Adrenal gland (tissue), 12 donors: ENCODE measurements around the gene CDC25B. TPM values are rescaled to one million over a fixed set of nuclear protein-coding genes. Genes with fewer than 3 reads are reported as not detected.

Experiments used
- DNase-seq, 7 donors: peaks; one replicate each; pipeline ENCODE4 v3.0.0-alpha.2; 2019 to 2020
- H3K27ac ChIP-seq, 5 donors: fragments of 200-600 bp; sonication (generic) in 4 of 5; 1 replicate in 3 of 5; 2 replicates in 2 of 5; pipeline versions ENCODE4 v1.5.1 to v1.8.0; 2016 to 2020; ENCODE audit warnings: mild to moderate bottlenecking in 1 of 5
- H3K27me3 ChIP-seq: fragments of 200-600 bp; 2 replicates; pipeline ENCODE4 v1.8.0; 2021
- H3K36me3 ChIP-seq, 2 donors: fragments of 200-600 bp; replicated peaks in 1 of 2; 1 replicate in 1 of 2; 2 replicates in 1 of 2; pipeline versions ENCODE4 v1.5.1 to v1.8.0; 2018 to 2022
- H3K4me1 ChIP-seq, 2 donors: fragments of 200-600 bp; replicated peaks in 1 of 2; 1 replicate in 1 of 2; 2 replicates in 1 of 2; pipeline versions ENCODE4 v1.5.1 to v1.8.0; 2018 to 2021
- H3K4me3 ChIP-seq, 4 donors: fragments of 200-600 bp; sonication (generic) in 3 of 4; one replicate each; pipeline ENCODE4 v1.5.1; 2016 to 2018
- H3K9me3 ChIP-seq, 3 donors: fragments of 200-600 bp; sonication (generic) in 1 of 3; replicated peaks in 1 of 3; 1 replicate in 2 of 3; 2 replicates in 1 of 3; pipeline versions ENCODE4 v1.5.1 to v1.8.0; 2016 to 2021
- POLR2A ChIP-seq, 2 donors: fragments of 450-650 bp; IDR thresholded peaks; one replicate each; pipeline ENCODE4 v1.6.1; 2017; ENCODE audit warnings: antibody characterized with exemption in 2 of 2, mild to moderate bottlenecking in 2 of 2, moderate library complexity in 1 of 2
- WGBS, 4 donors: extraction: QIAGEN DNeasy Blood & Tissue Kit in 2 of 4; methylation state at CpG; one replicate each; pipeline versions ENCODE4 v1.1.5 to v1.1.7; 2013 to 2017; 5-methylcytosine and 5-hydroxymethylcytosine counted together
- intact Hi-C, 2 donors: fragments of 100-400 bp; cut with DNase I; formaldehyde crosslinking; loops; one replicate each; pipeline versions ENCODE4 v1.14.1 to v1.15.0; 2022 to 2023
- polyA plus RNA-seq, 3 donors: library from polyadenylated mRNA; stranded (reverse); fragments of 200-250 nt in 2 of 3; fragments of 350-450 nt in 1 of 3; fragmentation: Illumina TruSeq in 1 of 3; extraction: RNeasy Lipid Tissue Mini Kit (QIAGEN cat#74804) in 1 of 3; gene quantifications; one replicate each; pipeline ENCODE4 v1.2.3, GENCODE V29; 2013 to 2014
- total RNA-seq, 9 donors: library from RNA; depleted of rRNA in 4 of 9; stranded (reverse); fragments of >200 nt in 4 of 9; fragments of 120-200 nt in 1 of 9; fragmentation: NEBNext Ultra II Directional in 1 of 9; extraction: Animal tissue kit (Norgen Biotek cat#: 25700) in 1 of 9; gene quantifications; one replicate each; pipeline versions ENCODE4 v1.1.0 to v1.2.4, GENCODE V29; 2013 to 2023
- TF ChIP-seq, protein P1 (sequence below), 6 experiments: fragments of 450-650 bp in 4 of 6; fragments of 200-600 bp in 2 of 6; sonication (generic) in 1 of 6; IDR thresholded peaks; 1 replicate in 5 of 6; 2 replicates in 1 of 6; pipeline versions ENCODE4 v1.5.1 to v1.8.0; 2016 to 2021; ENCODE audit warnings: antibody characterized with exemption in 6 of 6, mild to moderate bottlenecking in 2 of 6, moderate library complexity in 1 of 6
- donor health status: healthy with polysubstance abuse.
- donor health status: Bipolar disorder and iron deficiency.
- donor health status: DM: yes; HTN: yes; CAD: no.
- donor health status: DM: no; HTN: no; CAD: no.
- donor health status: DM: no; HTN: no; CAD: no.
- donor health status: DM: yes; HTN: yes; CAD: no.

CDC25B gene
- total and polyA plus RNA-seq, 12 donors: 5.5 to 61.7 (median 14.7) TPM

GRCh38 chr20:3798373-3798768, 2.3 kb downstream of the CDC25B start:
- WGBS, 4 donors: 79 to 86% (median 82%) methylated on average over 3 to 5 of the region's 5 CpGs
- TF ChIP-seq POLR2A (IDR thresholded peaks at IDR 0.05): no peak
- TF ChIP-seq, protein P1, sequence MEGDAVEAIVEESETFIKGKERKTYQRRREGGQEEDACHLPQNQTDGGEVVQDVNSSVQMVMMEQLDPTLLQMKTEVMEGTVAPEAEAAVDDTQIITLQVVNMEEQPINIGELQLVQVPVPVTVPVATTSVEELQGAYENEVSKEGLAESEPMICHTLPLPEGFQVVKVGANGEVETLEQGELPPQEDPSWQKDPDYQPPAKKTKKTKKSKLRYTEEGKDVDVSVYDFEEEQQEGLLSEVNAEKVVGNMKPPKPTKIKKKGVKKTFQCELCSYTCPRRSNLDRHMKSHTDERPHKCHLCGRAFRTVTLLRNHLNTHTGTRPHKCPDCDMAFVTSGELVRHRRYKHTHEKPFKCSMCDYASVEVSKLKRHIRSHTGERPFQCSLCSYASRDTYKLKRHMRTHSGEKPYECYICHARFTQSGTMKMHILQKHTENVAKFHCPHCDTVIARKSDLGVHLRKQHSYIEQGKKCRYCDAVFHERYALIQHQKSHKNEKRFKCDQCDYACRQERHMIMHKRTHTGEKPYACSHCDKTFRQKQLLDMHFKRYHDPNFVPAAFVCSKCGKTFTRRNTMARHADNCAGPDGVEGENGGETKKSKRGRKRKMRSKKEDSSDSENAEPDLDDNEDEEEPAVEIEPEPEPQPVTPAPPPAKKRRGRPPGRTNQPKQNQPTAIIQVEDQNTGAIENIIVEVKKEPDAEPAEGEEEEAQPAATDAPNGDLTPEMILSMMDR (IDR thresholded peaks at IDR 0.05): no peak
- DNase-seq: peak in 1 of 7 donors; percentile 22
- intact Hi-C loops: no loop called here
- no peak overlapping the region for H3K4me3 ChIP-seq
- peaks cover 0 to 28% of the 10 kb centered on the region in 2 donors for H3K4me1 ChIP-seq
- H3K27me3 ChIP-seq: no peaks in the 10 kb centered on the region
- no peak overlapping the region for H3K27ac ChIP-seq
- H3K36me3 ChIP-seq: peaks cover 0 to 31% of the 10 kb centered on the region in 2 donors
- no peaks in the 10 kb centered on the region for H3K9me3 ChIP-seq

DNA sequence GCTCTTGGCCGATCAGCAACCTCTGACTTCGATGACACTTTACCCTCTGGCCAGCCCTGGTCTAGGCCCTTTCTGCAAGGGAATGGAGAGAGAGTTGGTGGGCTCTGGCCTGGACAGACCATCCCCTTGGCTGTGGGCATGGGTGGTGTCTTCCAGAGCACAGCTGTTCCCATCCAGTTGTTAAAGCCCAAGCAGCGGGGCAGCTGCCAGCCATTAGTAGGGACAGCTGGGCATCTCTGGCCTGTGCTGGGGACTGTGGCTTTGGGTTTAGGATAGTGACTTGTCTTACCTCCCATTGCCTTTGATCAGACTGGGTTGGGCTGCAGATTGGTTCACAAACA, 2.8 kb downstream of the CDC25B start:
- Histone ChIP-seq H3K27ac (no peak overlapping the region), H3K4me3 (no peak overlapping the region), H3K9me3 (no peaks in the 10 kb centered on the region), H3K27me3 (no peaks in the 10 kb centered on the region), H3K36me3 (peaks cover 0 to 36% of the 10 kb centered on the region in 2 donors), H3K4me1 (peaks cover 0 to 28% of the 10 kb centered on the region in 2 donors)
- no peak for DNase-seq
- 82 to 94% (median 88%) methylated on average over 3 of the region's 3 CpGs for WGBS, 4 donors
- TF ChIP-seq, protein P1 (IDR thresholded peaks at IDR 0.05): no peak
- no peak for TF ChIP-seq POLR2A (IDR thresholded peaks at IDR 0.05)
- intact Hi-C loops: no loop called here

DNA sequence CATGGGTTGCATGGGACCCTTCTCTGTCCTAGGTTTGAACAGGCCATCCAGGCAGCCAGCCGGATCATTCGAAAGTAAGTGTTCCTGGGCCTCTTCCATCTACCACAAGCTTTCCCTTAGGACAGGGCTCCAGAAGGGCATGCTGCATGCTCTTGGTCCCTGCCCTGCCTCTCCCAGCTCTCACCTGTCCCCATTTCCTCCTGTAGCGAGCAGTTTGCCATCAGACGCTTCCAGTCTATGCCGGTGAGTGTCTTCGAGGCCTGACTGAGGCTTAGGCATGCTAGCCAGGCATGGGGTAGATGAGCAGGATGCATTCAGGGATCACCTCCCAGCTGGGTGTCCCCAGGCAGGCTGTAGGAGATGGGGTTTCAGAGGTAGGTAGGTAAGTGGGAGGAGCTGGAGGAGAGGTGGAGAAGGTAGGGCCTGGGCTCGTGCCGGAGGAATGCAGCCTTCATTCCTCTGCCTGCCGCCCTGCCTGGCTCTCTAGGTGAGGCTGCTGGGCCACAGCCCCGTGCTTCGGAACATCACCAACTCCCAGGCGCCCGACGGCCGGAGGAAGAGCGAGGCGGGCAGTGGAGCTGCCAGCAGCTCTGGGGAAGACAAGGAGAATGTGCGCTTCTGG, 4.3 kb downstream of the CDC25B start:
- H3K27ac ChIP-seq: no peak overlapping the region
- H3K9me3 ChIP-seq: no peaks in the 10 kb centered on the region
- no peaks in the 10 kb centered on the region for H3K27me3 ChIP-seq
- no peak overlapping the region for H3K4me3 ChIP-seq
- peaks cover 0 to 46% of the 10 kb centered on the region in 2 donors for H3K36me3 ChIP-seq
- DNase-seq: no peak
- TF ChIP-seq, protein P1 (IDR thresholded peaks at IDR 0.05): no peak
- no peak for TF ChIP-seq POLR2A (IDR thresholded peaks at IDR 0.05)
- peaks cover 0 to 22% of the 10 kb centered on the region in 2 donors for H3K4me1 ChIP-seq
- WGBS, 4 donors: 90 to 96% (median 94%) methylated on average over 18 of the region's 18 CpGs
- intact Hi-C loops: no loop called here

DNA sequence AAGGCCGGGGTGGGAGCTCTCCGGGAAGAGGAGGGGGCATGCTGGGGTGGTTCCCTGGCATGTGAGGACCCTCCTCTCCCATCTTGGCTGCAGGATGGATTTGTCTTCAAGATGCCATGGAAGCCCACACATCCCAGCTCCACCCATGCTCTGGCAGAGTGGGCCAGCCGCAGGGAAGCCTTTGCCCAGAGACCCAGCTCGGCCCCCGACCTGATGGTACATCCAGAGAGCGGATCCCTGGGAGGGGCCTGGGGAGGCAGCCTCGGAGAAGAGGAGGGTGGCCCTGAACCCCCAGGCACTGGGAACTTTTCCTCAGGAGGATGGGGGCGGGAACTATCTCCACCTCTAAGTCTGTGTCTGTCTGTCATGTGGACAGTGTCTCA, 4.8 kb downstream of the CDC25B start:
- DNase-seq: no peak
- no peaks in the 10 kb centered on the region for H3K9me3 ChIP-seq
- H3K27ac ChIP-seq: no peak overlapping the region
- H3K4me1 ChIP-seq: peaks cover 2 to 24% of the 10 kb centered on the region in 2 donors
- peaks cover 0 to 46% of the 10 kb centered on the region in 2 donors for H3K36me3 ChIP-seq
- H3K4me3 ChIP-seq: no peak overlapping the region
- 87 to 96% (median 94%) methylated on average over 8 of the region's 8 CpGs for WGBS, 4 donors
- TF ChIP-seq, protein P1 (IDR thresholded peaks at IDR 0.05): no peak
- no peak for TF ChIP-seq POLR2A (IDR thresholded peaks at IDR 0.05)
- no peaks in the 10 kb centered on the region for H3K27me3 ChIP-seq
- intact Hi-C loops: no loop called here
